Tibial artery (tissue), 4 donors: Measurements from ENCODE around the gene PRSS21.

Source experiments
- DNase-seq, 2 donors: peaks; one replicate each; pipeline ENCODE4 v3.0.0-alpha.2; 2019
- H3K27ac ChIP-seq, 2 donors: fragments of 200-600 bp; sonication (generic) in 1 of 2; 1 replicate in 1 of 2; 2 replicates in 1 of 2; pipeline ENCODE4 v1.5.1; 2018 to 2019; ENCODE audit warnings: mild to moderate bottlenecking in 1 of 2
- H3K27me3 ChIP-seq, 2 donors: fragments of 200-600 bp; sonication (generic) in 1 of 2; one replicate each; pipeline versions ENCODE4 v1.5.1 to v1.6.0; 2016 to 2019
- H3K36me3 ChIP-seq, 3 donors: fragments of 200-600 bp; sonication (generic) in 2 of 3; one replicate each; pipeline ENCODE4 v1.5.1; 2016 to 2019; ENCODE audit warnings: mild to moderate bottlenecking in 2 of 3
- H3K4me1 ChIP-seq, 4 donors: fragments of 200-600 bp; sonication (generic) in 2 of 4; 1 replicate in 3 of 4; 2 replicates in 1 of 4; pipeline ENCODE4 v1.5.1; 2016 to 2019
- H3K4me3 ChIP-seq, 2 donors: fragments of 200-600 bp; sonication (generic) in 1 of 2; 1 replicate in 1 of 2; 2 replicates in 1 of 2; pipeline ENCODE4 v1.5.1; 2018 to 2019; ENCODE audit warnings: mild to moderate bottlenecking in 2 of 2
- H3K9me3 ChIP-seq, 3 donors: fragments of 200-600 bp; sonication (generic) in 1 of 3; one replicate each; pipeline ENCODE4 v1.5.1; 2016 to 2019
- intact Hi-C: fragments of 100-400 bp; cut with DNase I; formaldehyde crosslinking; loops from one replicate; pipeline ENCODE4 v1.15.0; 2023; ENCODE audit warnings: low total_unique reads
- TF ChIP-seq, protein P1 (sequence below), 2 experiments: fragments of 200-600 bp in 1 of 2; fragments of 450-650 bp in 1 of 2; IDR thresholded peaks; one replicate each; pipeline ENCODE4 v1.5.1; 2017 to 2019; ENCODE audit warnings: antibody characterized with exemption in 2 of 2, mild to moderate bottlenecking in 1 of 2, moderate library complexity in 1 of 2

PRSS21 gene

DNA sequence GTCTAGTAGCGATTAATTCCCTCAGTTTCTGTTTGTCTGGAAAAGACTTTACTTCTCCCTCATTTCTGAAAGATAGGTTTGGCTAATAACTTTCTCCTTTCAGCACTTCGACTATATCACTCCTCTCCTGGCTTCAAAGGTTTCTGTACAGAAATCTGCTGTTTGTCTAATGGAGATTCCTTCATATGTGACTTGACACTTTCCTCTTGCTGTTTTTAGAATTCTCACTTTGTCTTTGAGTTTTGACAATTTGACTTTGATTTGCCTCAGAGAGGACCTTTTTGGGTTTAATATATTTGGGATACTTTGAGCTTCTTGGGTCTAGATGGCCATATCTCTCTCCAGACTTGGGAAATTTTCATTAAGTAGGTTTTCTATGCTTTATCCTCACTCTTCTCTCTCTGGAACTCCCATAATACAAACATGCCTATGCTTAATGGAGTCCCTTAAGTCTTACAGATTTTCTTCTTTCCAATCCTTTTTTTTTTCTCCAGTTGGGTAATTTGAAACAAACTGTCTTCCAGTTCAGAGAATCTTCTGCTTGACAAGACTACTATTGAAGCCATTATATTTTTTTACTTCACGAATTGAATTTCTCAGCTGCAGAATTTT lies 7.8 kb upstream of the PRSS21 start:
- intact Hi-C loops = no loop called here
- no peak for DNase-seq
- Histone ChIP-seq H3K4me3 (no peak overlapping the region), H3K36me3 (no peaks in the 10 kb centered on the region), H3K4me1 (peaks cover 0 to 9% (median 0%) of the 10 kb centered on the region in 4 donors), H3K27me3 (peaks cover 0 to 65% of the 10 kb centered on the region in 2 donors), H3K9me3 (peaks cover 0 to 10% (median 8%) of the 10 kb centered on the region in 3 donors), H3K27ac (no peak overlapping the region)
- TF ChIP-seq, protein P1, sequence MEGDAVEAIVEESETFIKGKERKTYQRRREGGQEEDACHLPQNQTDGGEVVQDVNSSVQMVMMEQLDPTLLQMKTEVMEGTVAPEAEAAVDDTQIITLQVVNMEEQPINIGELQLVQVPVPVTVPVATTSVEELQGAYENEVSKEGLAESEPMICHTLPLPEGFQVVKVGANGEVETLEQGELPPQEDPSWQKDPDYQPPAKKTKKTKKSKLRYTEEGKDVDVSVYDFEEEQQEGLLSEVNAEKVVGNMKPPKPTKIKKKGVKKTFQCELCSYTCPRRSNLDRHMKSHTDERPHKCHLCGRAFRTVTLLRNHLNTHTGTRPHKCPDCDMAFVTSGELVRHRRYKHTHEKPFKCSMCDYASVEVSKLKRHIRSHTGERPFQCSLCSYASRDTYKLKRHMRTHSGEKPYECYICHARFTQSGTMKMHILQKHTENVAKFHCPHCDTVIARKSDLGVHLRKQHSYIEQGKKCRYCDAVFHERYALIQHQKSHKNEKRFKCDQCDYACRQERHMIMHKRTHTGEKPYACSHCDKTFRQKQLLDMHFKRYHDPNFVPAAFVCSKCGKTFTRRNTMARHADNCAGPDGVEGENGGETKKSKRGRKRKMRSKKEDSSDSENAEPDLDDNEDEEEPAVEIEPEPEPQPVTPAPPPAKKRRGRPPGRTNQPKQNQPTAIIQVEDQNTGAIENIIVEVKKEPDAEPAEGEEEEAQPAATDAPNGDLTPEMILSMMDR (IDR thresholded peaks at IDR 0.05) = no peak

DNA sequence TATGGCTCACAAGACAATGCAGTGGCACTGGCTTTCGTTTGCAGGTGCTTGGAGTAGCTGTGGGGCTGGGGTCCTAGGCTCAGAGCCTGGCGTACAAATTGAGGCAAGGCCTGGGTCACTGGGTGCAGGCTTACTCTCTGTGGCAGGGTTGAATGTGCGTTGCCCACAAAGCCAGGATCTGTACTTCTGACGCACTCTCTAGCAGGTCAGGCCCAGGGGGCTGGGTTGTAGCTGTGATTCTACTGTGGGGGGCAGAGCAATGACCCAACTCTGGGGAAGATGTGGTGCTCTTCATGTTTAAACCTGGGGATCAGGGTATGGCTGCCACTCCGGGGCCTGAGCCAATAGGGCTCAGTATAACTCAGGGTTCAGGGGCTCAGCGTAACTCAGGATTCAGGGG lies 6.4 kb upstream of the PRSS21 start:
- Histone ChIP-seq H3K4me1 (peaks cover 0 to 9% (median 0%) of the 10 kb centered on the region in 4 donors), H3K36me3 (no peaks in the 10 kb centered on the region), H3K9me3 (no peaks in the 10 kb centered on the region), H3K27ac (no peak overlapping the region), H3K4me3 (no peak overlapping the region), H3K27me3 (peaks cover 0 to 70% of the 10 kb centered on the region in 2 donors)
- TF ChIP-seq, protein P1 (IDR thresholded peaks at IDR 0.05) = no peak
- no peak for DNase-seq
- intact Hi-C loops = no loop called here

DNA sequence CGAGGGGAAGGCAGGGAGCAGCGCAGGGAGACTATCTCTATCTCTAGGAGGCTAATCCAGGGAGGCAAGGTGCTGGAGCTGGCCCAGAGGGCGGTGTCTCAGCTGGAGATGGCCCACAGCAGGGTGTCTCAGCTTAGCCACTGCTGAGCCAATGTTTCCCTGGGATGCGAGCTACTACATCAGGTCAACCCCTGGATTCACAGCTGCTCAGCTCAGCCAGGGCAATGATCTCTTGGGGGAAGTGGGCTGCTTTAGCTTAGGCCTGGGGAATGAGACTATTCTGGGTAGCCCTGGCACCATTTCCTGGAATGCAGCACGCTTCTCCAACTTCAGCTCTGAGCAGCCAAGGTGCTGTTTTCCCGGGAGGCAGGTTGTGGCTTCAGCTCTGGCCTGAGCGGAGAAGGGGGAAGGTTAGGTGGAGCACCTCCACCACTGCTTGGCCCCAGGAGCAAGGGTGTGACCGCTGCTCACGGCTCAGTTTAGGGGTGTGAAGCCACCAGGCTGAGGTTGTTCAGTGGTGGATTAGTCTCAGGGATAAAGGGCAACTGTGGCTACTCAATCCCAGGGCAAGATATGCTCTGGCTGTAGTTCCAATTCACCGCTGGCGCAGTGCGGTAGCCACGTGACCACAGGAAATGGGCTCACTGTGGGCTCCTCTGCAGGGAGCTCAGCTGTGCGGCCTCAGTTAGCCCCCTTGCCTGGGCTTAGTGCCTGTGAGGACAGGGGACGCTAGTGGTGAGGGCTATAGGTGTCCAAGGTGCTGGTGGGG lies 5.2 kb upstream of the PRSS21 start:
- H3K9me3 ChIP-seq = no peaks in the 10 kb centered on the region
- no peak for DNase-seq
- intact Hi-C loops = no loop called here
- H3K4me1 ChIP-seq = peaks cover 0 to 9% (median 0%) of the 10 kb centered on the region in 4 donors
- H3K27me3 ChIP-seq = peaks cover 0 to 72% of the 10 kb centered on the region in 2 donors
- no peak overlapping the region for H3K4me3 ChIP-seq
- H3K27ac ChIP-seq = no peak overlapping the region
- H3K36me3 ChIP-seq = no peaks in the 10 kb centered on the region
- TF ChIP-seq, protein P1 (IDR thresholded peaks at IDR 0.05) = no peak

DNA sequence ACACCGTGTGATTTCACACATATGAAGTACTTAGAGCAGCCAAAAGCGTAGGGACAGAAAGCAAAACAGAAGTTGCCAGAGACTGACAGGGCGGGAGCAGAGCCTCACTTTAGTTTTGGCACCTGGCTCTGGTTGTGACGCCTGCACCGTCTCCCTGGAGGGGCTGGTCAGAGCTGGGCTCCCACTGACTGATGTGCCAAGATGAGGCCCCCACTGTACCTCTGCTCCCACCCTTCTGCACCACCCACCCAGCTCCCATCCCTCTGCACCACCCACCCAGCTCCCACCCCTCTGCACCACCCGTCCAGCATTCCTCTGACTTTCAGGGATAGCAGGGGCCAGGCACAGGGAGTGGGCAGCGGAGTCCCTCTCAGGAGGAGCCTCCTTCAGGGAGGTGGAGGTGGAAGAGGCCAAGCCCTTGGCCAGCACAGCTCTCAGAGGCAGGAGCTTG lies 3.2 kb upstream of the PRSS21 start:
- intact Hi-C loops = no loop called here
- Histone ChIP-seq H3K27me3 (peaks cover 0 to 78% of the 10 kb centered on the region in 2 donors), H3K4me3 (no peak overlapping the region), H3K4me1 (peaks cover 0 to 9% (median 0%) of the 10 kb centered on the region in 4 donors), H3K36me3 (no peaks in the 10 kb centered on the region), H3K9me3 (no peaks in the 10 kb centered on the region), H3K27ac (no peak overlapping the region)
- TF ChIP-seq, protein P1 (IDR thresholded peaks at IDR 0.05) = no peak
- DNase-seq = no peak

DNA sequence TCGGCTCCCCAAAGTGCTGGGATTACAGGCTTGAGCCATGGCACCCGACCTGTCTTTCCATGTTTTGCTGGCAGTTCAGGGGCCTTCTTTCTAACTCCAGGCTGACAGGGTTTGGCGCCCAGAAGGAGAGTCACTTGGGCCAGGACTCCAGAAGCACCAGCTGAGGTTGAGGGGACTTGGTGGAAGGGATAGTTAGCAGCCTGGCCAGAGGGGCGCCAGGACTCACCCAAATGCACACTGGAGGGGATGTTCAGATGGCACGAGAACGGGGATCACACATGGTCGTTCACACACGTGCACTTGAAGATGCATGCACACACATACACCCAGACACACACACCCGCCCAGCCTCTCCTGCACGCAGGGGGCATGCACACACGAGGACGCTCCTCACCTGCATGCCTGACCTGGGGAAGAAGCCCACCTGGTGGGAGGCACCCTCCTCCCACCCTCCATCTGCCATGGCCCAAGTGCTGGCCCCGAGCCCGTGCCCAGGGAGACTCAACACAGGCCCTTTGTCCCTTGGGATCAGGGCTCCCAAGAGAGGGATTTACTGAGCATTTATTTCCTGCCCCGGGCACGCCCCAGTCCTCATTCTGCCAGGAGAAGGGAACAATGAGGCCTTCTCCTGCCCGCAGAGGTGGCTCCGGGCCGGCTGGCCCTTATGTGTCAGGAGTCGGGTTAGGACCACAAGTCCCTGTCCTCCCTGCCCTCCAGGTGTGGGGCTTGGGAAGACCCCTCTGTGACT lies 2.3 kb upstream of the PRSS21 start:
- Histone ChIP-seq H3K27ac (no peak overlapping the region), H3K4me1 (peaks cover 0 to 9% (median 0%) of the 10 kb centered on the region in 4 donors), H3K9me3 (no peaks in the 10 kb centered on the region), H3K27me3 (peaks cover 0 to 87% of the 10 kb centered on the region in 2 donors), H3K4me3 (no peak overlapping the region), H3K36me3 (no peaks in the 10 kb centered on the region)
- TF ChIP-seq, protein P1 (IDR thresholded peaks at IDR 0.05) = no peak
- no peak for DNase-seq
- intact Hi-C loops = no loop called here
